ENCODE results near the gene DDHD1. TPM values are rescaled to one million over a fixed set of nuclear protein-coding genes. Genes with fewer than 3 reads are reported as not detected.

Gene DDHD1
- total RNA-seq, 1 experiment from 2014 or later = 20.0 TPM

GRCh38 chr14:53168786-53169185 is 15.7 kb upstream of the DDHD1 start:
- ATAC-seq (no peak), DNase-seq (ENCODE audit: low spot score) (no peak)
- Mint-ChIP-seq H3K36me3 (no peaks in the 10 kb centered on the region), H3K9me3 (peaks cover 5% of the 10 kb centered on the region; the same call in 1 of the 2 replicates), H3K27ac (no peak overlapping the region), H3K4me3 (no peak overlapping the region), H3K27me3 (ENCODE audit: low read depth) (no peaks in the 10 kb centered on the region), H3K4me1 (no peaks in the 10 kb centered on the region)
- POLR2A ChIA-PET = no interaction called here
- TF ChIP-seq MLX (CRISPR knock-in tag; IDR thresholded peaks at IDR 0.05) = no peak
- TF ChIP-seq MAX (CRISPR knock-in tag; IDR thresholded peaks at IDR 0.05) = no peak
- TF ChIP-seq ZNF263 (CRISPR knock-in tag; IDR thresholded peaks at IDR 0.05; ENCODE audit: low read depth) = no peak
- TF ChIP-seq USF1 (CRISPR knock-in tag; IDR thresholded peaks at IDR 0.05) = no peak
- no peak for TF ChIP-seq GTF2I (CRISPR knock-in tag; conservative IDR thresholded peaks at IDR 0.05)
- CTCF ChIA-PET = no interaction called here

GRCh38 chr14:53167602-53168328 is 14.6 kb upstream of the DDHD1 start:
- H3K27me3 Mint-ChIP-seq (ENCODE audit: low read depth) = no peaks in the 10 kb centered on the region
- H3K36me3 Mint-ChIP-seq = no peaks in the 10 kb centered on the region; the same call in 1 of the 2 replicates
- CTCF ChIA-PET = no interaction called here
- H3K4me3 Mint-ChIP-seq = no peak overlapping the region
- DNase-seq (ENCODE audit: low spot score) (no peak), ATAC-seq (no peak)
- H3K27ac Mint-ChIP-seq = no peak overlapping the region
- TF ChIP-seq ZNF121 (CRISPR knock-in tag; IDR thresholded peaks at IDR 0.05) (no peak), ATF1 (CRISPR knock-in tag; IDR thresholded peaks at IDR 0.05) (no peak), GABPB1 (CRISPR knock-in tag; IDR thresholded peaks at IDR 0.05) (peak; percentile 47), OVOL2 (CRISPR knock-in tag; IDR thresholded peaks at IDR 0.05; ENCODE audit: borderline replicate concordance) (no peak)
- POLR2A ChIA-PET = no interaction called here
- H3K9me3 Mint-ChIP-seq = peaks cover 8% of the 10 kb centered on the region; the same call in 1 of the 2 replicates
- no peaks in the 10 kb centered on the region for H3K4me1 Mint-ChIP-seq

- ATAC-seq (no peak), DNase-seq (ENCODE audit: low spot score) (no peak)
- no peaks in the 10 kb centered on the region for H3K27me3 Mint-ChIP-seq (ENCODE audit: low read depth)
- no peaks in the 10 kb centered on the region; the same call in 1 of the 2 replicates for H3K36me3 Mint-ChIP-seq
- no peaks in the 10 kb centered on the region for H3K4me1 Mint-ChIP-seq
- peaks cover 8% of the 10 kb centered on the region; the same call in 1 of the 2 replicates for H3K9me3 Mint-ChIP-seq
- no peak overlapping the region for H3K4me3 Mint-ChIP-seq
- H3K27ac Mint-ChIP-seq = no peak overlapping the region; the same call in 1 of the 2 replicates
- POLR2A ChIA-PET = no interaction called here
- CTCF ChIA-PET = no interaction called here
- no peak for TF ChIP-seq ERG (CRISPR knock-in tag; IDR thresholded peaks at IDR 0.05)
- TF ChIP-seq TEAD4 (CRISPR knock-in tag; IDR thresholded peaks at IDR 0.05) = no peak
- TF ChIP-seq FOXJ3 (CRISPR knock-in tag; IDR thresholded peaks at IDR 0.05; ENCODE audit: borderline replicate concordance) = no peak
- no peak for TF ChIP-seq ZSCAN18 (CRISPR knock-in tag; IDR thresholded peaks at IDR 0.05)
- no peak for TF ChIP-seq ZNF219 (CRISPR knock-in tag; IDR thresholded peaks at IDR 0.05; ENCODE audit: borderline replicate concordance)
Observed at GRCh38 chr14:53161758-53162435, 8.8 kb upstream of the DDHD1 start.

GRCh38 chr14:53156238-53156637 is 3.1 kb upstream of the DDHD1 start:
- Mint-ChIP-seq H3K4me1 (peaks cover 16% of the 10 kb centered on the region), H3K27me3 (ENCODE audit: low read depth) (peaks cover 10% of the 10 kb centered on the region), H3K36me3 (no peaks in the 10 kb centered on the region), H3K9me3 (peaks cover 5% of the 10 kb centered on the region), H3K4me3 (no peak overlapping the region), H3K27ac (no peak overlapping the region)
- ATAC-seq (no peak), DNase-seq (ENCODE audit: low spot score) (no peak)
- CTCF ChIA-PET = no interaction called here
- POLR2A ChIA-PET = no interaction called here
- TF ChIP-seq ZNF317 (CRISPR knock-in tag; IDR thresholded peaks at IDR 0.05; ENCODE audit: borderline replicate concordance, low read depth) (no peak), KAT7 (CRISPR knock-in tag; IDR thresholded peaks at IDR 0.05; ENCODE audit: borderline replicate concordance) (no peak), MYBL2 (CRISPR knock-in tag; IDR thresholded peaks at IDR 0.05) (no peak), GRHL2 (CRISPR knock-in tag; IDR thresholded peaks at IDR 0.05; ENCODE audit: insufficient replicate concordance, severe bottlenecking) (no peak), CDX4 (CRISPR knock-in tag; IDR thresholded peaks at IDR 0.05; ENCODE audit: borderline replicate concordance) (no peak), ZNF671 (CRISPR knock-in tag; IDR thresholded peaks at IDR 0.05) (no peak), ZNF138 (CRISPR knock-in tag; conservative IDR thresholded peaks at IDR 0.05) (no peak), NFYB (CRISPR knock-in tag; conservative IDR thresholded peaks at IDR 0.05; ENCODE audit: low read depth) (no peak), E2F4 (CRISPR knock-in tag; IDR thresholded peaks at IDR 0.05; ENCODE audit: borderline replicate concordance, low read depth) (no peak)
